HG03558 (cell line): ENCODE results near the gene HDAC4.
"Not testable (repeated sequence)": the region's sequence is repeated elsewhere in the genome, so short reads cannot be mapped to it uniquely, and the experiment has no call there.

Source experiments
- ATAC-seq: cut with Tn5 transposase; IDR thresholded peaks from one replicate; pipeline ENCODE4 v1.9.1; 2021; ENCODE audit warnings: moderate number of reproducible peaks; ENCODE audit not compliant: unreplicated experiment; ENCODE audit errors: extremely low read depth

Gene HDAC4

DNA sequence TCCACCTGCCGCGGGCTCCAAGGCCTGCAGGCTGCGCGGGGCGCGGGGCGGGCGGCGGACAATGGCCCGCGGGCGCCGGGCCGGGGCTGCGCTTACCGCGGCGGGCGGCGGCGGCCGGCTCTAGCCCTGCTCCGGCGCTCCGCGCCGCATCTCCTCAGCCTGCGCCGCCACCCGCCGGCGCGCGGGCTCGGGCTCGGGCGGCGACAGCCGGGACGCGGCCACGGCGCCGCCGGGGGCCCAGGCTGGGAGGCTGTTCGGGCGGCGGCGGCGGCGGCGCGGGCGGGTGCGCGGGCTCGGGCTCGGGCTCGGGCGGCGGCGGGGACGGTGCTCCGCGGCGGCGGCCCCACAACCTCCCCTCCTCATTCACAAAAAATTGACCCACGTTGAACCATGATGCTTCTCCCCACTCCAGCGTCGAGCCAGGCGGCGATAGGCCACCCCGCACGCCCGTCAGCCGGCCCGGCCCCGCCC, at the start of gene HDAC4:
Gene HDAC4, minus strand, starts transcription at position 425 of the 471 bp plus-strand sequence. CDS start 48,321 bp downstream, outside the sequence.
- ATAC-seq, result peak; percentile 2

DNA sequence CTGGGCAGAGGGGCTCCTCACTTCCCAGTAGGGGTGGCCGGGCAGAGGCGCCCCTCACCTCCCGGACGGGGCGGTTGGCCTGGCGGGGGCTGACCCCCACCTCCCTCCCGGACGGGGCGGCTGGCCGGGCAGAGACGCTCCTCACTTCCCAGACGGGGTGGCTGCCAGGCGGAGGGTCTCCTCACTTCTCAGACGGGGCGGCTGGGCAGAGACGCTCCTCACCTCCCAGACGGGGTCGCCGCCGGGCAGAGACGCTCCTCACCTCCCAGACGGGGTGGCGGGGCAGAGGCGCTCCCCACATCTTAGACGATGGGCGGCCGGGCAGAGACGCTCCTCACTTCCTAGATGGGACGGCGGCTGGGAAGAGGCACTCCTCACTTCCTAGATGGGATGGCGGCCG, 48.6 kb upstream of the HDAC4 start:
- not testable (repeated sequence) for ATAC-seq

DNA sequence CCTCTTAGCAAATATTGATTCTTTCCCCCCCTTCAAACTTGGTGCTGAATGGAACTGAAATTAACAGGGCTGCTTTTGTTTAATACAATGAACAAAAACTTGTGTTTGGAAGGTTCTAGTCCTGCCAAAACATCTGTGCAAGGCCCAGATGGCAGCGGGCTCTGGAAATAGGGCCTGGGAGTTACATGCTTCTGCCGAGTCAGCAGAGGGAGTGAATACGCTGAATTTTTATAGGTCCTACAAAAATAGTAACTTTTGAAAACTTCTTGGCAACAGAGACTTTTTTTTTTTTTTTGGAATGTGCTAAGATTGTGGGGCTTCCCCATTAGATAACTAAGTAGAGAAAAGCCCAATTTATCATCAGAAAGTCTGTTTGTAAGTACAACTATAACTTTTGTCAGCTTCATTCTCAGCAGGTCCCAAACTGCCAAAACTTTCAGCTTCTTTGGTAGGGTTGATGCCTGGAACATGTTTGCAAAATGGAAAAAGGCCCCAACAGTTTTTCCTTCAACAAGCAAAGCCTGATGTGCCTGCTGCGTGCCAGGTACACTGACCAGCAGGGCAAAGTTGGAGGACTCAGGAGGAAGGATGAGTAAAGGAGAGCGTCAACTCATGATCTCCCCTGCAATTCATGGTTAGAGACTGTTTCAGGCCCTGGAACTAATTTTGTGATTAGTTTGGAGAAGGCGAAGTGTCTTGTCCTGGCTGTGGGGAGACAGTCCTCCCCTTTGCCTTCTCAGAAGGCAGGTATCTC, 45.1 kb upstream of the HDAC4 start:
- no peak for ATAC-seq

DNA sequence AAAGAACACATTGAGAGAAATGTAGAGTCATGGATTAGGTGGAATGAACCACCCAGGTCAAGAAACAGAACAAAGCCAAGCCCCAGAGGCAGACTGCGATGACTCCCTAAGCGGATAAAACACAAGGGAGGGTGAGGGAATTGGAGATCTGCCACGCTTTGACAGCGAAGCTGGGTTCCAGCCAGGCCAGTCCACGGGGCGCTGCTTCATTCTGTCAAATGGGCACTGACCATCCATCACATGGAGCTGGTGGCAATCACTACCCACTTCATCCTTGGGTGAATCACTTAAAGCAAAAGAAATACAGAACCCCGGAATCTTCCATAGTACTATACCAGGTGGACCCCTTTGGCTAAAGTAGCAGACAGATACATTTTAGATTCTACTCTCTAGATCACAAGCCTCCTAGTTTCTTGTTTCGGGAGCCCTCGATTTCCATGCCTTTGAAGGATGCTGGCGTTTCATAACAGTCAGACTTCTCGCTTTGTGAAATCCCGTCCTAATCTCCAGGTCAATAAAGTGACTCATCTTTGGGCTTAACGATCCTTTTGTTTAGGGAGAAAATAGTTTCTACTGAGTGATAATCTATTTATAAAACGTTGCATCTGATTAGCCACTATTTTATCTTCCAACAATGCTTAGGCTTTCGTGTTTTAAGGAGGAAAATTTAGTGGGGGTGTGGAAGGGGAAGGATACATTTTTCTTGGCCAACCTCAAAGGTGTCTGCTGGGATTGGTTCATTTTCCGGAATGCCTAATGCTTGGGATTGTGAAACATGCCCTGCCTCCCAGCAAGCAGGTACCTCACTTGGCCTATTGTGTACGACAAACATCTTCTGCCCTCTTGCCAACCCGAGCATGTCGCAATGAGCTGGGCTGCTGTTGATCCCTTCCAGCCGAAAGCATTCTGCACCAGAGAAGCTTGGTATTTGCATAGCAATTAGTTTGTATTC, 44.1 kb upstream of the HDAC4 start:
- ATAC-seq, result no peak

DNA sequence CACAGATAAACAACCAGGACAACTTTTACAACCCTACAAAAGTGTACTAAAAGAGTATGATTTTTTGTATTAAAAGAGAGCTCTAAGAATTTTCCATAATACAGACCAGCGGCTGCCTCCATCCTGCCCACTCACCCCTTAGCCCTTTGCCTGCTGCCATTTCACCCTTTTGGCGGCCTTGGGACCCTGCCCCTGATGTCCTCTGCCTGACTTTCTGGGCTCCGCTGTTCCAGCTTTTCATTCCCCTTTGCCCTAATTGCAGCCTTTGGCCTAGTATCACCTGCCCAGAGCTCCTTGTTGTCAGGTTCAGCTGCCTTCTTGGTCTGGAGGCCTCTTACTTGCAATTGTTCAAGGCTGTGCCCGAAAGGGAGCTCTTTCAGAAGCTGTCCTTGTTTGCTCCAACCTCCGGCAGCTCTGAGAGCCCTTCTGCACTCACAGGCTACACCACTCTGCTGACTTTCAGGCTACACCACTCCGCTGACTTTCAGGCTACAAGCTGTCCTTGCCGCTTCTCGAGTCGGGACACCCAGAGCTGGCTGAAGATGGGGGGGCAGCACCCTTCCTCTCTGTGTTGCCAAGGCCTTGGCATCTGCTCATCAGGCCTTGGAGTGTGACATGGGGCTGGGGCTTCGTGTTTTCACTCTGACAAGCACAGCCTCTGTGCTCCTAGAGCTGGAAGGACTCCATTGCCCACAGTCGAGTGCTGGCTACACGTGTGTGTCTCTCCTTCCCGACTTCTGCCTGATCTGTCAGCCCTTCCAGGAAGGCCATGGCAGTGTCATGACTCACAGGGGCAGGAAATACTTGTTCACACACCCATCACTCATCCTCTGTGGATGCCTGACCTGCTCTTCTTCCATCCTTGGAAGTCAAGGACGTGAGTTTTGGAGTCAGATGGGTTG, 43.1 kb upstream of the HDAC4 start:
- ATAC-seq, result no peak

DNA sequence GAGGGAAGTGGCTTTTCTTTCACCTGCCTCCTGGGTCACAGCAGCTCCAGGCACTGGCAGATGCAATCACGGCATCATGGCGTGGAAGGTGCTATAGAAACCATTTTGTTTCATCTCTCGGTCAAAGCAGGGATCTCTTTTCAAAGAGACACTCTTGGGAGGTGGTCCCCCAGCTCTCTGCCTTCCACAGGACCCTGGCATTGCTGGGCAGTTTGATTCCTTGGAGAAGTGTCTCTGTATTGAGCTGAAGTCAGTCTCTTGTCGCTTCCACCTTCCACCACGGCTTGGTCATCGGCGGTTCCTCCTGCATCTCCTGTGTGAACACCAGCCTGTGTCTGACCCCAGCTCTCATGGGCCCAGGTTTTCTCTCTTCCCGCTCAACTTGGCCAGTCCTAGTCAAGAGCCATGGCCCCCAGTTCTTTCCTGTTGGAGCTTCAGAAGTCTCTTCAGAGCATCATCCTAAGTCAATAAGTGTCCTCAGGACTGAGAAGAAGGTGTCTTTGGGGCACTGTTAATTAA, 42.3 kb upstream of the HDAC4 start:
- ATAC-seq, result no peak

DNA sequence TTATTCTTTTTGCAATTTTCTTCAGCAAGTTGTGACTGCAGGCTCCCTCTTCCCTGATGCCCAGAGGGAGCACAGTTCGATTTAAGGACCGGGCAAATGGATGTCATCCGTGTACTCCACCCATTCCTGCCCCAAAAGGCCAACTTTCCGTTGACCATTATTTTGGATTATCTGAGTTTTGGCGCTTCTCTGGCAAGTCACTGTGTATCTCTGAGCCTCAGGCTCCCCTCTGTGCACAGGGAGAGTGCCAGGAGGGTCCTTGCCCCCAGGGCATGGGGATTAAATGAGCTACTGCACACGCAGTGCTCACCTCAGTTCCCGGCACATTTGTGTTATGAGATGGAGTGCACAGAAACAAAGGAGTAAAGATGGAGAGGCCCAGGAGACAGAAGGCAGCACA, 41.4 kb upstream of the HDAC4 start:
- ATAC-seq, result no peak

DNA sequence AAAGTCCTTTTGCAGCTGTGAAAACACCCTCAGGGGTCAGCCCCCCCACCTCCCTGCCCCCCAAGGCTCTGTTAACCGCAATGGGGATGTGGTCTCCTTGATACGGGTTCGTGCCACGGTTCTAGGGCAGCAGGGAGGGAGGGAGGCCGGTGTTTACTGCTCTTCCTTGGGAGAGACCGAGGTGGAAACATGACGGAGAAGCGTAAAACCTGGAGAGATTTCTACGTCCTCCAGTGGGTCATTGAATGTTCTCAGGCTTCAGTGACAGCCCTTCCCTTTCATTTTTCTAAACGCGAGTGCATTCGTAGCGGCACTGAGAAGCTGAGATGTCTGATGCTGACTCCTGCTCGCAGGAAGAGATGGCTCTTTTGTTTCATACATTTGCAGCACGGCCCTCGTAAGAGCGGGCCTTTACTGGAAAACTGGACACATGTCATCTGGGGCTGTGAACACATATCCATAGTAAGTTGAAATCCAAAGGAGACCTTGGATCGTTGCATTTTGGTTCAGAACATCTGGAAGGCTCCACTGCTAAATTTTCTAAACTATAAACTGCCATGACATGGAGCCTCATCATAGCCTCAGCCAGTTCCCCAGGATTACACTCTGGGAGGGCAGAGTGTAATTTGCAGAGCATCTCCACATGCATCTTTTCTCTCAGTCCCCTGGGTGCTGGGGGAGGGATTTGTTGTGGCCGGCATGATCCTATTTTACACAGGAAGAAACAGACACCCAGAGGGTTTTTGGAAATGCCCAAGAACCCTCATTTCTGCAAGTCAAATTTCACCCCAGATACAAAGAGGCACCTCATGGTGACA, 40.6 kb upstream of the HDAC4 start:
- ATAC-seq, result no peak

DNA sequence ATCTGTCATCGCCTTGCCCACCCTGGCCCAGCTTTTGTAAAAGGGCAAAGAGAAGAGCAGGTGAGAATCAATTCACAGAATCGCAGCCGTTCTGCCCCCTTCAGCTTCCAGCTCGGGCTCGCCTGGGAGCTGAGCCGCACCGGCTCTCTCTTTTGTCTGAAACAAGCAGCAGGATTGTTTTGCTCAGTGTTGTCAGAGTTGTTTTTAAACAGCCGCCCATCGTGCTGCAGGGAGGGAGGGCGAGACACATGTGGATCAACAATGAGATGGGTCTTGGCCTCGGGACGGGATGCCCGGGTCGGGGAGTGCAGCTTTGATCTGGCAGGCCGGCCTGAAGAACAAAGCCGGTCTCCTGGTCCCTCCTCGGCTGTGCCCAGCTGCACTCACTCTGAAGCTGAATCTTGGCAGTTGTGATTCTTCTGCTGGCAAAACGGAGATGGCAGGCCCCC, 39.7 kb upstream of the HDAC4 start:
- ATAC-seq, result no peak

DNA sequence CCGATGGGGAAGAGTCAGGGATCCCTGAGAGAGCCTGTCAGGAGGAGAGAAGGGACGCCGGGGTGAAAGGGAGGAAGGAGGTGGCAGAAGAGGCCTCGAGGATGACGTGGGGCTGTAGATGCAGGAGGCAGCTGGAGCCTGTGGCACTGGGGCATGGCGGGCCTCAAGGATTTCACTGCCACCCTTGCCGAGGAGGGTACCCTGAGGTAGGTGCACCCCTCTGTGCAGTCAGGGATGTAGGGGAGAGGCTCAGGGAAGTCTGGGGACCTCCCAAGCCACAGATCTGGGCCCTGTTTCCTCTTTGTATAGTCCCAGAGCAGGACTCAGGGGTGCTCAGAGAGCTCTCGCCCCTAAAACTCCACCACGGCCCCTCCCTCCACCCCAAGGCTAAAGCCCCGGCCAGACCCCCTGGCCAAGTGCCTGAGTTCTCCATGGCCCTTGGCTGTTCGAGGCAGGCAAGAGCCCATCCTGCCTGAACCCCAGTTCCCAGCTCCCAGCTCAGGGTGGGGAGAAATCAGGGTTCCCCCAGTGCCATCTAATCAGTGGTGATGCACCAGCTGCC, 39.0 kb upstream of the HDAC4 start:
- ATAC-seq, result no peak

DNA sequence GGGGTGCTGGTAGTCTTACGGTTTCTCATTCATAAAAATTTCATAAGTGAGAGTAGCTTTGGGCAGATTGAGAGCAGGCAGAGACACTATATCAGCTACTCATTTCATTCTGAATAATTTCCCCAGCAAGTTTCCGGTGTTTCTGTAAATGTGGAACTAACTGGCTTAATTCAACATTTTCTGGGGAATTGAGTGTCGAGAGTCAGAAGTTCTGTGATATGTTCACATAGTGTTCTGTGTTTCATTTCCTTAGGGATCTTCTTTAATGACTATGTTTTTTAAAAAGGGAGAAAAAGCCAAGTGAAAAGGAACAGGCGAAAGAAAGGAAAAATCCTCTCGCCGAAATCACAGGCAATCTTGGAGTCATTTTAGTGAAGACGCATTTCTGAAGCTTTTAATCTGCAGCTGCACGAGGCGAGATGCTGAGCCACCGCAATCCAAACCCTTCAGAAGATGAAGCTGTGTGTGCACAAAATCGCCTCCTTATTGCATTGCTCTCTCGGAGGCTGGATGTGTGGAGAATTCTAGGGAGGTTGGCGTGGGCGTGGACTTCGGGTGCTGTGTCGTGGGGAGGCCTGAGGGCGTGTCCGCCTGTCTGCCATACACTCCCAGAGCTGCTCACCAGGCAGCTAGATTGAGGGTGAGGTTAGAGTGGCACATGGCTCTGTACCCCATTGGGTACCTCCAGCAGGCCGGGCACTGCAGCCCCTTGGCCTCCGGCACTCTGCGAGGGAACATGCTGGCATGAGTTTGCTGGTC, 38.4 kb upstream of the HDAC4 start:
- no peak for ATAC-seq

DNA sequence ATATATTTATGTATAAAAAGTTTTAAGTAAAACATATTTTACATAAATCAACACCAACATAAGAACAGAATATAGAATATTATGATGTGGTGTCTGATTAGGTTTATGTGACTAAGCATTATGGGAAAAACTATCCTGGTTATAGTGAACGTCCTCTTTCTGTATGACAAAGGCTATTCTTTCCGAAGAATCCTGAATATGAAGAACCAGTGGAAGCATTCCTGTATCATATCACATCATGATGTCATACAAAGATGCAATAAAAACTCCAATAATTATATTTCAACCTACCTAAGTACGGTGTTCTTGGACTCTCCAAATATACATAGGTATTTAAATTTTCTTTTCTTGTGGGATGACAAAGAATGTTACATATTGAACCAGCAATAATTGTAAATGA, 37.5 kb upstream of the HDAC4 start:
- ATAC-seq, result no peak

DNA sequence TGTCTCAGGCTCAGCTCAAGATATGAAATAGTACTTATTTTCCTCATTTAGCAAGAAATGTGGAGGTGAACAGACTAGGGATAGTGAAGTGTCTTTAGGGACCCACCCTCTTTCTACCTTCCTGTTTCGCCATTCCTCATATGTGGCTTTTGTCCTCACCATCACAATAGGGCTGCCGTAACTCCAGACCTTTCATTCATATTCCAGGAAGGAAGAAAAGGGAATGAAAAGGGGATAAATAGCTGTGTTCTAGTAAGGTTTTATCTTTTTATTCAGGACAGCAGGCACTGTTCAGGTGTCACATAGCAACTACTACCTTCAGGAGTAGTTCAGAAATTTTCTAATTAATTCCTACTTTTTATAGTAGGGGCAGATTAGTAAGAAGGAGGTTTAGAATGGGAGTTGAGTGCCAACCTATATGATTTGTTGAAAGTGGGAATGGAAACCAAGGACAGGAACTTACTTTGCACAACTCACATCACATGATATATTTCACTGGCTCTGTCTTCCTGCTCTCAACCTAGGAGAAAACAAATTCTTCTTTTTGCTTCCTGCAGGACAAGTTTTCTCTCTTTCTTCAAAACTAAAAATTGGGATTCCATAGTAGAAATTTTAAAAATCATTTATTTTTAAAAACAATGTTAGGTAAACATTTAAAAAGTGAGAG, 36.0 kb upstream of the HDAC4 start:
- no peak for ATAC-seq

DNA sequence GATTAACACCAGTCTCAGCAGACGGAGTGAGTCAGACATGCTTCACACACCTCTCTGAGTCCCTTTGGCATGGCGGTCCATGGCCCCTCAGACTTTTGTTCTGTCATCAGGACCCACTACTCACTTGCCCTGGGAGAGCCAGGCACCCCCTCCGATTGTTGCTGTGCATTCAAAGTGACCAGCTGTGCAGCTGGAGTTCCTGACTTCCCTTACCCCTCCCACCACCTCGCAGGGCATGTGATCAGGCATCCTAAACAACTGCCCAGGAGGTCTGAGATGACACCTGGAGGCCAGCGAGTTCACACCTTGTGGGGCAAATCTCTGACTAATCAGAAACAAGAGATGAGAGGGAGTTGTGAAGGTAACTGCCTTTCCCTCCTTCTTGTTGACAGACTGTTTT, 35.3 kb upstream of the HDAC4 start:
- no peak for ATAC-seq

DNA sequence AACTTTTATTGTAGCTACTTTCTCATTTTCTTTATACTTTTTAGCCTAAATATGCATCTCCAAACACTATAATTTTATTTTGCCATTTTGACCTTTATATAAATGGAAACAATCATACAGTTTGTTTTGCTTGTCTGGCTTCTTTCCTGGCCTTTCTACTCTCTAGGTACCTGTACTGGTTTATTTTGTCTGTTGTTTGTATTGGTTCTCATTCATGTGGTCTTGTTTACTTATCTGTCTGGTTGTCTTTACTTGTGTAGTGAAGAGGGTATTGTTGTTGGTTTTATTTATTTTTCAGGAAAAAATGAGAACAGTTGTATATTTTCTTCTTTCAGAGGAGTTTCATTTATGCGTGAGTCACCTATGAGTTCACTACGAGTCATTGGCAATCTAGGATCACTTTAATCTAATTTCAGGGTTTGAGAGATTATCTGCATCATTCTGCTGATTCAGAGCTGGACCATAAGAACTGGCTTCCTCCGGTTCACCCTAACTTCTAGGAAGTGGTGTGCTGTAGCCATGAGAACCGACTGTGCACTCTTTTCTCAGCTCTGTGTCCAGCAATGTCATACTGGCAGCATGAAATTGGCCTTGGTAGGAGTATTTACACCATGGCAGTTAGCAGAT, 33.1 kb upstream of the HDAC4 start:
- ATAC-seq, result no peak

DNA sequence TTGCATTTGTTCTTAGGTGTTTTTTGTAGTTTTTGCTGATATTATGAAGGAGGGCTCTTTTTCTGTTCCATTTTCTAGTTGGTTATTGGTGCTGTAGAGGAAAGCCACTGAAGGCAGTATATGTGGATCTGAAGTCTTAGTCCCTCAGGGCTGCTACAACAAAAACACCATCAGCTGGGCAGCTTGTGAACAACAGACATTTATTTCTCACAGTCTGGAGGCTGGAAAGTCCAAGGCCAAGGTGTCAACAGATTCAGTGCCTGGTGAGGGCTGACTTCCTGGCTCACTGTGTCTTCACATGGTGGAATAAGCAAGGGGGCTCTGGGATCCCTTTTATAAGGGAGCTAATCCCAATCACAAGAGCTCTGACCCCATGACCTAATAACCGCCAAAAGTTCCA, 31.4 kb upstream of the HDAC4 start:
- no peak for ATAC-seq

DNA sequence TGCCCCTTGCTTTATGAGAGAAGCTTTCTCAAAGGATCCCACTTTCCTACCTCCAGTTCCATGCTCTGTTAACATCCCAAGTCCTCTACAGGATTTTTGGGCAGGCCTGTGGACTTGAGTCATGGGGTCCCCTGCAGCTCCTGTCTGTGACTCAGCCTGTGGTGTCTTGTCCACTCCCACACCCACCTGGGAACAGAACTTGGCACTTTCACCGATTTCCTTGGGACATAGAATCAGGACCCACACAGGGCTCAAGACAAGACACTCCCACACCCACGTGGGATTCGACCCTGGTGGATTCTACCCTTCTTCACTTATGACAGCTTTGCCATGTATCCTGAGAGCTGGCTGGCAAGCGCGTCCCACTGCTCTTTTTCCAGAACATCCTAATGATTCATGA, 30.7 kb upstream of the HDAC4 start:
- no peak for ATAC-seq
